Stimulated activated CD4-positive, alpha-beta T cell treated with anti-CD3 and anti-CD28 coated beads, Interleukin-1b, Interleukin-23, amount 100 ng/mL, for 48 hours (primary cell): Measurements from ENCODE around the gene MIEF1.
A peak's percentile ranks its signal among the peaks of the same experiment; 100 is the strongest.
"Not testable (repeated sequence)": the region's sequence is repeated elsewhere in the genome, so short reads cannot be mapped to it uniquely, and the experiment has no call there.

ENCODE experiments used
- DNase-seq: peaks from one replicate; pipeline ENCODE4 v3.0.0-alpha.2; 2020

MIEF1 gene

DNA sequence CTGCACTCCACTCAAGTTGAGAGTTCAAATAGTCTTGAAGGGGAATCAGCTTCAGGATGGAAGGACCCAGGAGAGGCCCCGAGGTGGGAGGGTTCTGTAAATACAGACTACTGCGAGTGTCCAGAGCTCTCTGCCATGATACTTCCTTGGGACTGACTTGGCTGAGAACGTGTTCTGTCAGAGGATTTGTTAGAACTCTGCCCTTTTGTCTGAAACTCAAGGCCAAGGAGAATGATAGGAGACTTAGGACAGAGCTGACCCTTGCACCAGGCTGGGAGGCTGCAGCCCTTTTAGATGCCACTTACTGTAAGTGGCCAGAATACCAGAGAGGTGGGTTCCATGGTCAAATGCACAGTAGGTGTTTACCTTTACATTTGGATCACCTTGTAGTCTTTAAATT is 15.4 kb downstream of the MIEF1 start:
- no peak for DNase-seq

DNA sequence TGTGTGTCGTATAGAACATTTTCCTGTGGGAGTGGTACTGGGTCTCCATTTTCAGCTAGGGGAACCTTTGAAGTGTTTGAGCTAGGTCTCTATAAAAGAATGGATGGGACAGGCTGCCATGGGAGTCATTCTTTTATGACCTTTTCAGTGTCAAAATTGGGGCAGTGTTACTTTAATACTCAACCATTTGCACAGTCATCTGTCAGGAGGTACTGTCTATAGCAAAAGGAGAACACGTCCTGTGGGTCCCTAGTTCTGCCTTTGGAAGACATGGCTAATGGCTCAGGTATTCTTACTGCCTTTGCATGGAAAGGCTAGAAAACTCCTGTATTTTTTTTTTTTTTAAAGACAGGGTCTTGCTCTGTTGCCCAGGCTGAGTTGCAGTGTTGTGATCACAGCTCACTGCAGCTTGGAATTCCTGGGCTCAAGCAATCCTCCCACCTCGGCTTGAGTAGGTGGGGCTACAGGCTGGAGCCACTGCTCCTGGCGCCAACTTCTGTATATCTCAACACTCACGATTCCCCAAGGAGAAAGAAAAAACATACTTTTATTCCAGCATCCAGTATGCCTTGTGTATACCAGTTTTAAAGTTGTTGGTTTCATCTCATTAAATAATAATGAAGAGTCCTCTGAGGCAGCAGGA is 16.2 kb downstream of the MIEF1 start:
- no peak for DNase-seq

DNA sequence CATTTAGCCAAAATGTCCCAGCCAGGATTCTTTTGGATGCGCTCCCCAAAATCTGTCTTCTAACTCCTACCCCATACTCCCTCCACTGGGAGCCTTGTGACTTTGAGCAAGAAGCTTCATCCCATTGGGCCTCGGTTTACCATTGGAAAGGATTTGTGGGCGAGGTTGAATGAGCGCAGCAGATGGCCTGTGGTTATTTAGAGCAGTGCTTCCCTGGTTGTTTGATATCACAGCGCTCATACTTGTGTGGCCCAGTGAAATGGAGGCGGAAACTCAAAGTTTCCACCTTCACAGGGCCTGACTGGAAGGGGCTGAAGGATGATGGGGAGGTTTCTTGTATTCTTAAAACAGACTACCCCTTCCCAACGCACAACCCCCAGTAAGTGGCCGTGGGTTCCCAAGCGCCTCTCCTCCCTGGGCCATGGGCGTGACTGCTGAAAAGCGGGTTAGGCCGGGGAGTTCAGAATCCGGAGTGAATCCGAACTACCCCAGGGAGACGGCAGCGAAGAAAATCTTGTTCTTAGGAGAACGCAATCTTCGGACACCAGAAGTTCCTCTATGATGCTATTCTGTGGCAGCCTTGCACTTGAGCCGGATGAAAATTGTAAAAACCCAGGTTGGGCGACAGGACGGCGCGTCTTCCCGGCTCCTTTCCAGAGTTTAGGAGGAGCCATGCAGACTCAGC is 17.0 kb downstream of the MIEF1 start:
- DNase-seq, result peak; percentile 39

DNA sequence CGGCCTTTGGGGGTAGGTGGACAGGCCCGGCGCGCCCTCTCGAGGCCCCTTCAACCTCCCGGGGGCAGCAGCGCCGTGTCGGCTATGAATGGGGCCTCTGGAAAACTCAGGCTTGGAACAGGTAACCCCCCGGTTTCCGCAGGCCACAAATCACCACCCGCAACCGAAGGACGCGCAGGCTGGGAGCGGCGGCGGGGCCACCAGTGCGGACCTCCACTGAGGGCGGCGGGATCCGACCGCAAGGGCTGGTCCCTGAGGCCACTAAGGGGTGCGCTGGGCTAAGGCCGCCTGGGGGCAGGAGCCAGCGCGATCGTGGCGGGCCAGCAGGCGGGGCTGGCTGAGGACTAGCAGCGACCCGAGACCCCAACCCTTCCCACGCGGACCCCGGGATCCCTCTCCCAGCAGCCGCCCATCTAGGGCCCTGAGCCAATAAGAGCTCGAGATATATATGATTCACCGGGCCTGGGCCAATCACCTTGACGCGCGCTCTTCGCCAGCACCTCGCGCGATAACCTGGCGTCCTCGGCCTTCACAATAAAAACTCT is 17.7 kb downstream of the MIEF1 start:
- DNase-seq, result peak; percentile 97

DNA sequence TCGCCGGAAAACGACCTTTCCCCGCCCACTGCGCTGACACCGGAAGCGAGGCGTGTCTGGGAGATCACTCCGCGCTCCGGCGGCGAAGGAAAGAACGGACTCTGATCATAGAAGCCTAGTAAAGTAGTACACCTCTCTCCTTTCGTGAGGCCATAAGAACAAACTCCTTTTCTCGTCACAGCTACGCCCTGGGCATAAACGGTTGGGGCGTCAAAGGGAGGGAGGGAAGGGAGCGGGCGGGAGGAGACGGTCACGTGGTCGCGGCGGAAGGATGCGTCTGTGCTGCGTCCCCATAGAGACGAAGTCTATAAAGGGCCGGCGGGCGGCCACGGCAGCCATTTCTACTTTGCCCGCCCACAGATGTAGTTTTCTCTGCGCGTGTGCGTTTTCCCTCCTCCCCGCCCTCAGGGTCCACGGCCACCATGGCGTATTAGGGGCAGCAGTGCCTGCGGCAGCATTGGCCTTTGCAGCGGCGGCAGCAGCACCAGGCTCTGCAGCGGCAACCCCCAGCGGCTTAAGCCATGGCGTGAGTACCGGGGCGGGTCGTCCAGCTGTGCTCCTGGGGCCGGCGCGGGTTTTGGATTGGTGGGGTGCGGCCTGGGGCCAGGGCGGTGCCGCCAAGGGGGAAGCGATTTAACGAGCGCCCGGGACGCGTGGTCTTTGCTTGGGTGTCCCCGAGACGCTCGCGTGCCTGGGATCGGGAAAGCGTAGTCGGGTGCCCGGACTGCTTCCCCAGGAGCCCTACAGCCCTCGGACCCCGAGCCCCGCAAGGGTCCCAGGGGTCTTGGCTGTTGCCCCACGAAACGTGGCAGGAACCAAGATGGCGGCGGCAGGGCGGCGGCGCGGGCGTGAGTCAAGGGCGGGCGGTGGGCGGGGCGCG is 18.4 kb downstream of the MIEF1 start, which contains the start of gene ATF4:
Gene ATF4 (plus strand): TSS at position 337 of the 880 bp plus-strand sequence. CDS start 884 bp downstream, outside the sequence.
- peak; percentile 86 for DNase-seq

DNA sequence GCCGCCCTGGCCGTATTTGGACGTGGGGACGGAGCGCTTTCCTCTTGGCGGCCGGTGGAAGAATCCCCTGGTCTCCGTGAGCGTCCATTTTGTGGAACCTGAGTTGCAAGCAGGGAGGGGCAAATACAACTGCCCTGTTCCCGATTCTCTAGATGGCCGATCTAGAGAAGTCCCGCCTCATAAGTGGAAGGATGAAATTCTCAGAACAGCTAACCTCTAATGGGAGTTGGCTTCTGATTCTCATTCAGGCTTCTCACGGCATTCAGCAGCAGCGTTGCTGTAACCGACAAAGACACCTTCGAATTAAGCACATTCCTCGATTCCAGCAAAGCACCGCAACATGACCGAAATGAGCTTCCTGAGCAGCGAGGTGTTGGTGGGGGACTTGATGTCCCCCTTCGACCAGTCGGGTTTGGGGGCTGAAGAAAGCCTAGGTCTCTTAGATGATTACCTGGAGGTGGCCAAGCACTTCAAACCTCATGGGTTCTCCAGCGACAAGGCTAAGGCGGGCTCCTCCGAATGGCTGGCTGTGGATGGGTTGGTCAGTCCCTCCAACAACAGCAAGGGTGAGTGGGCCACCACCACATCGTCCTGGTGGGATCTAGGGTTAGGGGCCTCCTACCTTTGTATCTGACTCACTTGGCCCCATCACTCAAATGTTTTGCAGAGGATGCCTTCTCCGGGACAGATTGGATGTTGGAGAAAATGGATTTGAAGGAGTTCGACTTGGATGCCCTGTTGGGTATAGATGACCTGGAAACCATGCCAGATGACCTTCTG is 19.2 kb downstream of the MIEF1 start:
- not testable (repeated sequence) for DNase-seq

DNA sequence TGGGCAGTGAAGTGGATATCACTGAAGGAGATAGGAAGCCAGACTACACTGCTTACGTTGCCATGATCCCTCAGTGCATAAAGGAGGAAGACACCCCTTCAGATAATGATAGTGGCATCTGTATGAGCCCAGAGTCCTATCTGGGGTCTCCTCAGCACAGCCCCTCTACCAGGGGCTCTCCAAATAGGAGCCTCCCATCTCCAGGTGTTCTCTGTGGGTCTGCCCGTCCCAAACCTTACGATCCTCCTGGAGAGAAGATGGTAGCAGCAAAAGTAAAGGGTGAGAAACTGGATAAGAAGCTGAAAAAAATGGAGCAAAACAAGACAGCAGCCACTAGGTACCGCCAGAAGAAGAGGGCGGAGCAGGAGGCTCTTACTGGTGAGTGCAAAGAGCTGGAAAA is 20.0 kb downstream of the MIEF1 start:
- DNase-seq, result not testable (repeated sequence)

DNA sequence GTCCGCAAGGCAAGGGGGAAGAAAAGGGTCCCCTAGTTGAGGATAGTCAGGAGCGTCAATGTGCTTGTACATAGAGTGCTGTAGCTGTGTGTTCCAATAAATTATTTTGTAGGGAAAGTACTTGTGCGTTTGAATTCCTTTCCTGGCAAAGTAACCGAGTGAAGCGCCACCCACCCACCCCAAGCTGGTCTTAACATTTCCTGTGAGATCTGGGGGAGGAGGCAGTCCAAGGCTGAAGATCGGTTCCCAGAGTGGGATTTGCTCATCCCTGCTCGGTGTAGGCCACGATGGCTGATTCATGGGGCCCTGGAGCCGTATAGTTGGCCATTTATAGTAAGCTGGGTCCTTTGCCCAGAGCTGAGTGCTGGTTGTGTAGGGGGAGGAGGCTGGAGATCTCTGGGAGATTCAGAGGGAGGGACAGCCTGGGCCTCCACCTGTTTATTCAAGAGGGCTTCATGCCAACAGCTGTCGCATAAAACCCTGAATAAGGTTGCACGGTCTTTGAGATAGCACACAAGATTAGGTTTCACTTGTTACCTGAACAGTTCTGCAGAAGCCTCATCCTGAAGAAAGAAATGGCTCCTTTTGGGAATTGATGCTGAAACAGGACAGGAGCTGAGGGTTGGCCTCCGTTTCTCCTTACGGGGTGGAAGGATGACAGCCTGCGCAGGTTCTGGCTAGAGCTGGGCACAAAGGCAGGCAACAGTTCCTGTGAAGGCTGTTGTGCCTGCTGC is 20.6 kb downstream of the MIEF1 start:
- DNase-seq, result peak; percentile 52

DNA sequence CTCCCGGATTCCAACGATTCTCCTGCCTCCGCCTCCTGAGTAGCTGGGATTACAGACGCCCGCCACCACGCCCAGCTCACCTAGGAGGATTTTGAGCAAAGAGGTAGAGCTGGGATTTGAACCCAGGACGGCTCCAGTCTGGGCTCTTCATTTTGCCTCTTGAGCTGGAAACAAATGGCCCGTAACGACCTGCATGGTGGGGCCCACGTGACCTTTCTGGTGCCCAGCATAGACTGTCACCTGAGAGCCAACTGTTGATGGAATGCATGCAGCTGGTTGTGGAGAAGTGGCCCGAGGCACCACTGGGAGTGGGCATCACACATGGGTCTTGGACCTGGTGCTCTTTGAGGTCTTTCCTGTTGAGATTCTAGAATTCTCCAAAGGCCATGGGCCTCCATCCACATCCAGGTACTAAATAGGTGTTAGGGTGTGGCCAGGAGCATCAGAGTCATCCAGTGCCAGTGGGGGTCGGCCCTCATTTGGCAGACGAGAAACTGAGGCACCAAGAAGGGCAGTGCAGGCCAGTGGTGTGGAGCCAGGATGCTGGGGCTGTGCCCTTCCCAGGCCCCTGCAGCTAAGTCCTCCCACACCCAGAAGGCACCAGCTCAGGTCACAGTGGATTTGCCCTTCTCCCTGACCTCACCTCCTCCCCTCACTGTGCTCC is 22.1 kb downstream of the MIEF1 start:
- DNase-seq, result no peak

DNA sequence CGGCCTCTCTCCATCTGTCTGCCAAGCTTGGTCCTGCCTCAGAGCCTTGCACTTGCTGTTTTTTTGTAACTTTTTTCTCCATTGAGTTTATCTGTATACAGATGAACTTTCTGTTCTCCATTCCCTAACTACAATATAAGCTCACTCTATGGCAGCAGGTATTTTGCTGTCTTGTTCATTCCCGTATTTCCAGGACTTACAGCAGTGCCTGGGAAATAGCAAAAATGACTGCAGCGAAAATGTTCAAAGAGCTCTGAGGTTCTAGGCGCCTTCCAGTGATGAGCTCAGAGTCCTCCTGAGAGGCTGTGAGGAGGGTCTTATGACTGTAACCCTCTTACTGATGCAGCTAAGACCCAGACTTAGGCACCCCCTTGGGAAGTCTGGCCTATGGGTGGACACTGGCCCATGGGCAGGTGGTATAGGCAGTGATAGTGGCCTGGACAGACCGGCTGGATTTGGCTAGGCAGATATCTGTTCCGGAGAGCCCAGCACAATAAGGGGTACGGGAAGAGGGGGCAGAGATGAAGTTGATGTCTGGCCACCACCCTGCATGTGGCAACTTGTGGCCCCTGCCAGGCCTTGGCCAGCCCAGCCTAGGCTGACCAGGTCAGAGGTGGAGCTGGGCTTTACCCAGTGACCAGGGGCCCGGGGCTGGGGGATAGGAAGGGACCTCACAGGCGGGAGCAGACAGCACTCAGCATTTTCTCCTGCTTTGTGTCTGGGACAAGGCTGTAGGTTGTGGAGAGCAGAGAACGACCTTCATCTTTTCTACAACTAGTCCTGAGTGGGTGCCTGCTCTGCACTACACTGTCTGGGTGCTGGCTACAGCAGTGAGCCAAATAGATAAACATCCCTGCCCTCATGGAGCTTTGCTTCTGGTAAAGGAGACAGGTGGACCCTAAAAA is 22.9 kb downstream of the MIEF1 start:
- DNase-seq, result no peak

DNA sequence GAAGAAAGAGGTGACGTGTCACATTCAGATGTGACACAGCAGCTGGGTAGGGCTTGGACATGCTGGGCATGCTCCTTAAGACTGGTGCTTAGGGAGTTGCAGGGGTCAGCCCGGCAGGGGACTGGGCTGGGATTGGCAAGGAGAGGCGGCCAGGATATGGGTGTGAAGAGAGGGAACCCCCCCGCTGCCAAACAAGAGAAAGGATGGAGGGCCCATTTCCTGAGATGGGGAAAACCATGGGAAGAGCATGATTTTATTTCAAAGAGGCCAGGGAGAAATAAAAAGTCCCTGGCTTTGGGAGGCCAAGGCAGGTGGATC is 23.5 kb downstream of the MIEF1 start:
- no peak for DNase-seq

DNA sequence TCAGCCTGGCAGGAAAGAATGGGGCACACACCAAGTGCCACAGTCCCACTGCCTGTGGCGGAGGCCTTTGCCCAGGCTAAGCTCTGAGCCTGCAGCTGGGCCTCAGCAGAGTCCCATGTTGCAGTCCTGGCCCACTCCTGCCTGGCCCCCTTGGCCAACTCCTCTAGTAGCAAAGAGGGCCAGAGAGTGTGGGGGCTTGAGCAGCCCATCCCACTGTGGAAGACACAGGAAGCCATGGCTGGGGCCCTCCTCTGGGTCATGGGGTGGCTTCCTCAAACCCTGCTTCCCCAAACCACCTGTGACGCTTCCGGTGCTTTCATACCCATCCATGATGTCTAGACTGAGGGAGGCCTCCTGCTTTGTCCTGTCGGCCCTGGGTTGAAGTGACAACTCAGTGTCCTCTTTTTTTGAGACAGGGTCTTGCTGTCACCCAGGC is 24.7 kb downstream of the MIEF1 start:
- DNase-seq, result no peak

DNA sequence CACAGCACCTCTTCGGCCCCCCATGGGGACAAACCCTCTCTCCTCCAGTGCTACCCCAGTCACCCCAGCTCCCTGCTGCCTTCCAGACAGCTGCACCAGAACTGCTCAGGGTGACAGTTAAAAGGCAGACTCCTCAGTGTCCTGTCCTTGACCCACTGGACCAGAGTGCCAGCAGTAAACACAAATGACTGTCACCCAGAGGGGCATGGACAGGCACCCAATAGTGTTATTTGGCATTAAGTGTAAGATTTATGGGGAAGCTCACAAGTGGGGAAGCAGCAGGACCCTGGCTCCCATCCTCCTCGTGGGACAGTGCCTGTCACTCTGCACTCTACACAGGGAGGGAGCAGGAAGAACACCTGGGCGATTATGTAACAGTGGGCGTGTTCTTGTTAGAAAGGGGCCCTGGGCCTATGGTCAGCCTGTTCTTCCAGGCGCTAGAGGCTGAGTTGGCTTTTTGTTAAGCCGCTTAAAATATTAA is 25.4 kb downstream of the MIEF1 start:
- no peak for DNase-seq

DNA sequence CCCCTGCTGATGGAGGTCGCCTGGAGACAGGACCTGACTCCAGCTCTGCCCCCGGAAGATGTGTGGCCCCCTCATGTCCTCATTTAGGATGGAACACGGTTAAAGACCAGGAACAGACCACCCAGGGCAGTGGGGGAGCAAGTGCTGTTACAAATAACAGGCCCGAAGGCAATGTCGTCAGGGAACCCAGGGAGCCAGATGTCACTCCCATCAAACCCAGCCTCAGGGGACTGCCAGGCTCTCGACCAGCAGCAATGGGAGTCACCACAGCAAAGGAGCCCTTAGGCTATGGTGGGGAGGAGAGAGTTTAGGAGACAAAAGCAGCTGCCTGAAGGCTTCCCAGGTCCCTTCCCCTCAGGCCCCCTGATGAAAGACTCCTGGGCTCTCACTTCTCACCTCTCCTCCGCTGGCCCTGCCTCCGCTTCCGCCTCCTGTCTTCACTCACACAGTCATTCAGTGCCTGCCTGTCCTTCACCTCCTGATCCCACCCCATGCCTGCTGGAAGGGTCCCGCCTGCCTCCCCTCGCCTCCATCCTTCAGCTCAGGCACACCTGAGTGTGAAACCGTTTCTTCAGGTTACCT is 26.1 kb downstream of the MIEF1 start:
- no peak for DNase-seq

DNA sequence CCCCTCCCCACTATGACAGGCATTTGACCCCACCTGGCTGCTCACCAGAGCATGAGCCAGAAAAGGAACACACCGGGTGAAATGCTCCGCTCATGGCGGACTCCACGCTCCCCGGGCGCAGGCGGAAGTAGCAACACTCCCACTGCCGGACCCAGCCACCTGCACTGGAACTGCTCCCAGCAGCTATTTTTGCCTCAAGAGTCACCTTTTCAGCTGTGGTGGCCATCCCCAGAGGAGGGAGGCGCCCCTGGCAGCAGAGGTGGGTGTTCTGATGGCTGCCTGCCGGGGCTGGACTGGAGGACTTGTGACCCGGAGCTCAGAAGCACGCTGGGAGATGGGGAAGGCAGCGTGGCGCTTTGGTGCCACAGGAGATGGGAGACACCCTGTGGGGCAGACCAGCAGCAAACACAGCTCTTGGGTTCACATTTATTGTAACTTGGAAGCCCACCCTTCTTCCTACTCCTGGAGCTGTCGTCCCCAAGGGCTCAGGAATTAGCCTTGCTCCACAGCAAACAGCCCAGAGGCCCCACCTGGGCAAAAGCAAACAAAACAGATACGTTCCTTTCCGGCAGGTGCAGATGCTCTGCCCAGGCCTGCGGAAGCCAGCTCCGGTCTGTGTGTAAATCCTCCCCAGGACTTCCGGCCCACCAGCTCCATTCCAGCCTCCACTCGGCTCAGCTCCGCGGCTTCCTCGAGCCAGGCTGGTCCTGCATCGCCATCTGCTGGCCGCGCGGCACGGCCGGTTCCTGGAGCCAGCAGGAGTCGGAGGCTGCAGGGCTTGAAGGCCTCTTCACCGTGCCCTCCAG is 26.8 kb downstream of the MIEF1 start:
- DNase-seq, result peak; percentile 92

DNA sequence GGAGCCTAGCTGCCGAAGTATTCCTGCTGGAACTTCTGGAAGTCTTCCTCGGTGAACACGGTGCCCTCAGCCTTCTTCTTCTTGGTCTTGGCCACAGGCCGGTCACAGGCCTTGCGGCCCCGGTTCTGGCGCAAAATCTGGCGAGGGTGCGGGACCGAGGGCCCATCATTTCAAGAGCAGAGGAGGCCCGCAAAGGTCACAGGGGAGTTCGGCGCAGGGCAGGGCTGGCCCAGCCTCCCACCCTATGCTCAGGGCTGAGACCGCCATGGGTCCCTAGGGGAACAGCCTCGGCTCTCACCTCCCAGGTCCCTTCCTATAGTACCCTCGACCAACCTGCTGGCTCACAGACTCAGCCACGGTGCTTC is 27.4 kb downstream of the MIEF1 start:
- no peak for DNase-seq

DNA sequence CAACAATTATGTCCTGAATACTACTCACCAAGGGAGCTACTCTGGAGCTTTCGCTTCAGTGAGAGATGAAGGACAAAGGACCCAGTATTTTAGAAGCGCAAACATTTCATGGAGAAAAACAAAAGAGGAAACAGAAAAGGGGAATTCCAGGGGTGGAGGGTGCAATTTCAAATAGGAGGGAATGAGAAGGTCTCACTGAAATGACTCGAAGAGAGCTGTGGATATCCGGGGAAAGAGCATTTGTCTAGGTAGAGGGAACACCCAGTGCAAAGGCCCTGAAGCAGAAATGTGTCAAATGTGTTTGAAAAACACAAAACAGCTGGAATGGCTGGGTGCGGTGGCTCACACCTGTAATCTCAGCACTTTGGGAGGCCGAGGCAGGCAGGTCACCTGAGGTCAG is 28.0 kb downstream of the MIEF1 start:
- no peak for DNase-seq

DNA sequence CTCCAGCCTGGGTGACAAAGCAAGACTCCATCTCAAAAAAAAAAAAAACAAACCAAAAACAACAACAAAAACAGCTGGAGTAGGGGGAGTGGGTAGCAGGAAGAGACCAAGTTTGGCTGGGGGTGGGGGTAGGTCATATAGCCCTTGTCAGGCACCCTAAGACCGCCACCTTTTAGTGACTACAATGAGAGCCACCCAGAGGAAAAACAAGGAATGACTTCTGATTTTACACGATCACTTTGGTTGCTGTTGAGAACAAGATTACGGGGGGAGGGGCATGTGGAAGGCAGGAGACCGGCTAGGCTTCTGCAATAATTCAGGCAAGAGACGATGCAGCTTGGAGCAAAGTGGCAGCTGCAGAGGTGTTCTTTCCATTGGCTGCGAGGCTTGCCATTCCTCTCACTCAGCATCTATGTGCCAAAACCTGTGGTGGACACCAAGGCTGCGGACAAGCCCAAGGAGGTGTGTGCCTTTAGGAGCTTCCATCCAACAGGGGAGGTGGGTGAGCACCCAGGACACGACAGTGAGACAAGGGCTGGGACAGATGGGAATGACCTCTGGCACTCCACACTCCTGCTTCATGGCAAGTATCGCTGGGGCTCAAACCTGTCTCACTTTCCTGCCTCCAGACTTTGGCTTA is 28.7 kb downstream of the MIEF1 start:
- no peak for DNase-seq
